ENCODE measurements around the gene CTNS. TPM values are rescaled to one million over a fixed set of nuclear protein-coding genes. Genes with fewer than 3 reads are reported as not detected.

Gene CTNS
- total RNA-seq, 1 donor from 2014 or later: 35.6 TPM

DNA sequence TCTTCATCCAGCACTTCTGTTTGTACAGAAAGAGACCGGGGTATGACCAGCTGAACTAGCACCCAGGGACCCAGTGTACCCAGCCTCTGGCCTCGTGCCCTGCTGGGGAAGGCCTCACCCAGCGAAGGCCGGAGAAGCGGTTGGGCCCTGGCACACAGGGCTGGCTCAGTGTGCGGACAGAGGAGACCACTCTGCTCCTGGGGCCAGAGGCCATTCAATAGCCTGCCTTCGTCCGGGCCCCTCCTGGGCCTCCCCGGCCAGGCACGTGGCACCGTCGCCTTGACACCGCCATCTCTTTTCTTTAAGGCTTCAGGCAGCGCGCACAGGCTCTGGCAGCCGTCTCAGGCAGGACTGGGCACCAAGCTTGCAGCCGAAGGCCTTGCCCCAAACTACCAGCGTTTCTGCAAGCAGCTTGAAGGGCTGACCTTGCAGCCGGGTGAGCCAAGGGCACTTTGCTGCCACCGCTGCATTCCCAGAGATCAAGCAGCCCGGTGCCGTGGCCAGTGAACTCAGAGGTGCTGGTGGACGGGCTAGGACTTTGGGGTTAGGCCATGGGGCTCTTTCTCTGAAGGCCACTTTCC is 23.8 kb downstream of the CTNS start:
- Histone ChIP-seq H3K36me3 (peaks cover 0 to 30% of the 10 kb centered on the region in 2 donors), H3K9me3 (no peaks in the 10 kb centered on the region), H3K4me1 (peaks cover 60% of the 10 kb centered on the region), H3K4me3 (no peak overlapping the region), H3K27me3 (no peaks in the 10 kb centered on the region), H3K27ac (peak overlapping the region; percentile 90)
- DNase-seq (ENCODE audit: extremely low spot score in 2 of 2): no peak
- TF ChIP-seq POLR2A (IDR thresholded peaks at IDR 0.05): no peak
- no peak for TF ChIP-seq CTCF (IDR thresholded peaks at IDR 0.05)
- no peak for TF ChIP-seq POLR2AphosphoS5 (IDR thresholded peaks at IDR 0.05; ENCODE audit: insufficient read depth in 1 of 2, low read depth in 1 of 2)
- intact Hi-C loops (cut with DNase I): no loop called here

- TF ChIP-seq POLR2AphosphoS5 (IDR thresholded peaks at IDR 0.05; ENCODE audit: insufficient read depth in 1 of 2, low read depth in 1 of 2) (no peak), CTCF (IDR thresholded peaks at IDR 0.05) (no peak), POLR2A (IDR thresholded peaks at IDR 0.05) (no peak)
- H3K27ac ChIP-seq: no peak overlapping the region
- no peak overlapping the region for H3K4me3 ChIP-seq
- peaks cover 0 to 30% of the 10 kb centered on the region in 2 donors for H3K36me3 ChIP-seq
- peaks cover 64% of the 10 kb centered on the region for H3K4me1 ChIP-seq
- intact Hi-C loops (cut with DNase I): no loop called here
- no peak for DNase-seq (ENCODE audit: extremely low spot score in 2 of 2)
- H3K9me3 ChIP-seq: no peaks in the 10 kb centered on the region
- no peaks in the 10 kb centered on the region for H3K27me3 ChIP-seq
Measured at GRCh38 chr17:3663102-3664011, 26.8 kb downstream of the CTNS start.

DNA sequence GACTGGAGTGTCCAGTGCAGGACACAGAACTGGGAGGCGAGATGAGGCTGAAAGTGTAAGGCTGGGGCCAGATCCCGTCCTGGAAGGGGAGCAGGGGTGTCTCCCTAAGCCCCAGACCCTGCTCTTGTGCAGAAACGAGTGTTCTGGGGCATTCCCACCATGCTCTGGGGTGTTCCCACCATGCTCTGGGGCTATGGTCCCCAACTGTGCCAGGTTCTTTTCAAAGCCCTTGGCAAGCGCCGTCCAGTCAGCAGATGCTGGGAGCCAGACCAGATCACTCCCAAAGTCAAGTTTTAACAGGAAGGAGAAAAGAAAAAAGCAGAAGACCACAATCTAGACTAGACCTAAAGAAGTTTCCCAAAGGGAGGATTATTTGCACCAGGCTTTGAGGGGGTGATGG is 29.3 kb downstream of the CTNS start:
- H3K27me3 ChIP-seq: no peaks in the 10 kb centered on the region
- intact Hi-C loops (cut with DNase I): no loop called here
- H3K27ac ChIP-seq: peak overlapping the region; percentile 97
- DNase-seq (ENCODE audit: extremely low spot score in 2 of 2): no peak
- no peaks in the 10 kb centered on the region for H3K9me3 ChIP-seq
- H3K4me3 ChIP-seq: no peak overlapping the region
- H3K4me1 ChIP-seq: peaks cover 53% of the 10 kb centered on the region
- peaks cover 0 to 30% of the 10 kb centered on the region in 2 donors for H3K36me3 ChIP-seq
- TF ChIP-seq POLR2A (IDR thresholded peaks at IDR 0.05) (no peak), POLR2AphosphoS5 (IDR thresholded peaks at IDR 0.05; ENCODE audit: insufficient read depth in 1 of 2, low read depth in 1 of 2) (no peak), CTCF (IDR thresholded peaks at IDR 0.05) (no peak)

DNA sequence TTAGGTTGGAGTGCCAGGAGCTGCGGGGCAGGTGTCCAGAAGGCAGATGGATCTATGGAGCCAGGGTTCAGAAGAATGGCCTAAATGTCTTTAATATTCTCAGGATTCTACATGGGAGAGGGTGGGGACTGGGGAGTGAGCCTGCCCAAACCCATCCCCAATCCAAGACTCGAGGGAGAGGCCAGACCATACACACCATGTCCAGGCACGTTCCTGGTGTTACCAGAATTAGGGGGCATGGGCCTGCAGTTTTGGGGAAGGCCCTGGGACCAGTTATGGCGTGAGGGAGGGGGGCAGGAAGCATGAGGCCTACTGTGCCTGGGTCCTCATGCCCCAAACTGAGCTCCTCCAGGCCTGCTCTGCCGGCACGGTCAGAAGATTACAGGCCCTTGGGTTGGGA is 30.0 kb downstream of the CTNS start:
- intact Hi-C loops (cut with DNase I): no loop called here
- Histone ChIP-seq H3K36me3 (peaks cover 0 to 30% of the 10 kb centered on the region in 2 donors), H3K4me1 (peaks cover 49% of the 10 kb centered on the region), H3K9me3 (no peaks in the 10 kb centered on the region), H3K4me3 (peak overlapping the region; percentile 76 to 98), H3K27ac (peak overlapping the region; percentile 97), H3K27me3 (no peaks in the 10 kb centered on the region)
- no peak for DNase-seq (ENCODE audit: extremely low spot score in 2 of 2)
- TF ChIP-seq POLR2AphosphoS5 (IDR thresholded peaks at IDR 0.05; ENCODE audit: insufficient read depth in 1 of 2, low read depth in 1 of 2): no peak
- no peak for TF ChIP-seq CTCF (IDR thresholded peaks at IDR 0.05)
- no peak for TF ChIP-seq POLR2A (IDR thresholded peaks at IDR 0.05)

All from vagina (tissue), 2 donors.